ENCODE measurements around the gene PCDHGA1. TPM values are rescaled to one million over a fixed set of nuclear protein-coding genes. Genes with fewer than 3 reads are reported as not detected.

The PCDHGA1 gene
- polyA plus RNA-seq, 3 donors = 0.10 to 0.25 TPM; not detected in 1

DNA sequence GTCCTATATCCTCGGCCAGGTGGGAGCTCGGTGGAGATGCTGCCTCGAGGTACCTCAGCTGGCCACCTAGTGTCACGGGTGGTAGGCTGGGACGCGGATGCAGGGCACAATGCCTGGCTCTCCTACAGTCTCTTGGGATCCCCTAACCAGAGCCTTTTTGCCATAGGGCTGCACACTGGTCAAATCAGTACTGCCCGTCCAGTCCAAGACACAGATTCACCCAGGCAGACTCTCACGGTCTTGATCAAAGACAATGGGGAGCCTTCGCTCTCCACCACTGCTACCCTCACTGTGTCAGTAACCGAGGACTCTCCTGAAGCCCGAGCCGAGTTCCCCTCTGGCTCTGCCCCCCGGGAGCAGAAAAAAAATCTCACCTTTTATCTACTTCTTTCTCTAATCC lies 147.5 kb downstream of the PCDHGA1 start:
- no peak overlapping the region for H3K27ac ChIP-seq (ENCODE audit: low read depth, low read length)
- 42 to 57% (median 48%) methylated on average over 13 of the region's 13 CpGs for WGBS, 3 donors

- 17 to 45% (median 37%) methylated on average over 20 of the region's 20 CpGs for WGBS, 3 donors
These were observed 148.1 kb downstream of the PCDHGA1 start for GRCh38 chr5:141478321-141478945.

GRCh38 chr5:141479776-141480175 lies 149.5 kb downstream of the PCDHGA1 start:
- no peak overlapping the region for H3K27ac ChIP-seq (ENCODE audit: low read depth, low read length)

More at GRCh38 chr5:141478321-141478945, 148.1 kb downstream of the PCDHGA1 start:
- H3K27ac ChIP-seq (ENCODE audit: low read depth, low read length) = no peak overlapping the region

DNA sequence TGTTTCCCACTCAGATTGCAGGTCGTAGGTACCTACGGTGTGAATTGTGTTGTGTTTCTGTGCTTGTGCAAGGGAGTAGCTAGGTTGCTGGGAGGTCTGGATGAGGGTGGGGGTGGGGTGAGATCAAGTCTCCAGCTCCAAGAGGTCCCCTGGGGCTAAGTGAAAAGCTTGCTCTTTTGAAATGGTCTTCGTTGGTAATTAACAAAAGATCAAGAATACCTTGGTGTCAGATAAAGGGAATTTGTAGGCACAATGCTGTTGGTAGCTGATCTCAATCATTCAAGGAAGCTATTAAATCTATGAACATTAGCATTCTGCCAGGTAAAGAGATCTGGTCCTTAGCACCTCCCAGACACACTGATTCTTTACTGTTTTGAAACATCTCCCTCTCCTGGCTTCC lies 153.6 kb downstream of the PCDHGA1 start:
- H3K27ac ChIP-seq (ENCODE audit: low read depth, low read length) = no peak overlapping the region
- WGBS, 3 donors = 47 to 50% (median 48%) methylated on average over 3 of the region's 3 CpGs

- no peak overlapping the region for H3K27ac ChIP-seq (ENCODE audit: low read depth, low read length)
- WGBS, 3 donors = 27 to 29% (median 28%) methylated on average over 4 of the region's 4 CpGs
These were observed 154.0 kb downstream of the PCDHGA1 start for GRCh38 chr5:141484310-141484640.

GRCh38 chr5:141484641-141485311 lies 154.5 kb downstream of the PCDHGA1 start, which contains the start of gene PCDHGC4:
Gene PCDHGC4 (plus strand): TSS chr5:141485030. CDS start chr5:141485174, 144 bp downstream.
- no peak within 1 kb of the TSS for H3K27ac ChIP-seq (ENCODE audit: low read depth, low read length)
- 11 to 17% (median 15%) methylated on average over 38 to 39 of the region's 39 CpGs for WGBS, 3 donors

GRCh38 chr5:141485321-141486055 lies 155.2 kb downstream of the PCDHGA1 start:
- no peak overlapping the region for H3K27ac ChIP-seq (ENCODE audit: low read depth, low read length)
- WGBS, 3 donors = 51 to 61% (median 60%) methylated on average over 38 of the region's 38 CpGs

GRCh38 chr5:141486091-141486490 lies 155.8 kb downstream of the PCDHGA1 start:
- H3K27ac ChIP-seq (ENCODE audit: low read depth, low read length) = no peak overlapping the region
- 88 to 93% (median 91%) methylated on average over 9 of the region's 9 CpGs for WGBS, 3 donors

DNA sequence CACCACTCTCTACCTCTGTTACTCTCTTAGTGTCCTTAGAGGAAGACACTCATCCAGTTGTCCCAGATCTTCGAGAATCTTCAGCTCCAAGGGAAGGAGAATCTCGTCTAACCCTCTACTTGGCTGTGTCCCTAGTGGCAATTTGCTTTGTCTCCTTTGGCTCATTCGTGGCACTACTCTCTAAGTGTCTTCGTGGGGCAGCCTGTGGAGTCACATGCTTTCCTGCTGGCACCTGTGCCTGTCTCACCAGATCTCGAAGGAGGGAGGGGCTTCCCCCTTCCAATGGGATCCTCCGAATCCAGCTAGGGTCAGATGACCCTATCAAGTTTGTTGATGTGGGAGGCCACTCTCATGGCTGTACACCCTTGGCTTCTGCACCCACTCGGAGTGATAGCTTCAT lies 156.8 kb downstream of the PCDHGA1 start:
- H3K27ac ChIP-seq (ENCODE audit: low read depth, low read length) = no peak overlapping the region

DNA sequence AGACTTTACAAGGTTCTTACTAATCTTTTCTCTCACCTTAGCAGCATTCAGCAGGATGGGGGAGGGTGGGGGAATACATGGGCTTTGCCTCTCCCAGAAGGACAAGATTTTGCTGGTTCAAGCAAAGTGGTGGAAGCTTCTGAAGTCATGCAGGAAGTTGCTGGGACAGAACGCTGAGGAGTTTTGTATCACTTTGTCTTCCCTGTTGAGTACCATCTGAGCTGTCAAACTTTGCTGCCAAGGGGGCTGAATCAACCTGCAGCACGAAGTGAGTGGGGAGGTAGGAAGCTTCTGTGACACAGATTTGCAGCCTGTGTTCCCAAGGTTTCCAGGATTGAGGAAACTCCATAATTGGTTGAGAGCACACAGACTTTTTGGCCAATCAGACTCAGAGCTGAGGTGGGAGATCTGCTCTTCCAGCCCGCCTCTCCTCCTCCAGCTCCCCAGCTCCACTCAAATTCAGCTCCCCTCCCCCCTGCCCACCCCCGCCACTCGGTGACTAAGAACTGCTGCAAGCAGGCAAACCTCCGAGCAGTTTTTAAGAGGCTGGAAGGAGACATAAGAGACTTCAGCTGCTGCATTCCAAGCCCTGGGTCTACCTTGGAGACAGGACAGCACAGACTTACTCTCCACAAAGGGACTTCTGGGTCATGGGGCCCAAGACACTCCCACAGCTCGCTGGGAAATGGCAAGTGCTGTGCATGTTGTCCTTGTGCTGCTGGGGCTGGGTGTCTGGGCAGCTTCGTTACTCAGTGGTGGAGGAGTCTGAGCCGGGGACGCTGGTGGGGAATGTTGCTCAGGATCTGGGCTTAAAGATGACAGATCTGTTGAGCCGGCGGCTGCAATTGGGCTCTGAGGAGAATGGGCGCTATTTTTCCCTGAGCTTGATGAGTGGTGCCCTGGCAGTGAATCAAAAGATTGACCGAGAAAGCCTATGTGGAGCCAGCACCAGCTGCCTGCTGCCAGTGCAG lies 158.6 kb downstream of the PCDHGA1 start, which contains the start of gene PCDHGC5:
PCDHGC5 (plus strand) TSS at position 491 of the 971 bp plus-strand sequence; CDS start at position 651, 160 bp downstream.
- H3K27ac ChIP-seq (ENCODE audit: low read depth, low read length) = no peak within 1 kb of the TSS
- 65 to 76% (median 70%) methylated on average over 14 of the region's 14 CpGs for WGBS, 3 donors

More for the DNA sequence above, 156.8 kb downstream of the PCDHGA1 start:
- 87 to 88% (median 87%) methylated on average over 7 of the region's 7 CpGs for WGBS, 3 donors

- WGBS, 3 donors = 88 to 92% (median 91%) methylated on average over 10 of the region's 10 CpGs
- no peak overlapping the region for H3K27ac ChIP-seq (ENCODE audit: low read depth, low read length)
These were observed 159.5 kb downstream of the PCDHGA1 start for GRCh38 chr5:141489841-141490240.

DNA sequence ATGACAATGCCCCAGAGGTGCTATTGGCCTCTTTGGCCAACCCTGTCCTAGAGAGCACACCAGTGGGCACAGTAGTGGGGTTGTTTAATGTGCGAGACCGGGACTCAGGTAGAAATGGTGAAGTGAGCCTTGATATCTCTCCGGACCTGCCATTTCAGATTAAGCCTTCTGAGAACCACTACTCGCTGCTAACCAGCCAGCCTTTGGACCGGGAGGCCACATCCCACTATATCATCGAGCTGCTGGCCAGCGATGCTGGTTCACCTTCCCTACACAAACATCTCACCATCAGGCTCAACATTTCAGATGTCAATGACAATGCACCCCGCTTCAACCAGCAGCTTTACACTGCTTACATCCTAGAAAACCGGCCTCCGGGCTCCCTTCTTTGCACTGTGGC lies 160.0 kb downstream of the PCDHGA1 start:
- whole genome bisulfite sequencing, 3 donors = 95 to 98% (median 95%) methylated on average over 10 of the region's 10 CpGs
- H3K27ac ChIP-seq (ENCODE audit: low read depth, low read length) = no peak overlapping the region

DNA sequence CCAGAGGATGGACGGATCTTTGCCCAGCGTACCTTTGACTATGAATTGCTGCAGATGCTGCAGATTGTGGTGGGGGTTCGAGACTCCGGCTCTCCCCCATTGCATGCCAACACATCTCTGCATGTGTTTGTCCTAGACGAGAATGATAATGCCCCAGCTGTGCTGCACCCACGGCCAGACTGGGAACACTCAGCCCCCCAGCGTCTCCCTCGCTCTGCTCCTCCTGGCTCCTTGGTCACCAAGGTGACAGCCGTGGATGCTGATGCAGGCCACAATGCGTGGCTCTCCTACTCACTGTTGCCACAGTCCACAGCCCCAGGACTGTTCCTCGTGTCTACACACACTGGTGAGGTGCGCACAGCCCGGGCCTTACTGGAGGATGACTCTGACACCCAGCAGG lies 160.5 kb downstream of the PCDHGA1 start:
- WGBS, 3 donors = 81 to 90% (median 89%) methylated on average over 13 of the region's 13 CpGs
- no peak overlapping the region for H3K27ac ChIP-seq (ENCODE audit: low read depth, low read length)

DNA sequence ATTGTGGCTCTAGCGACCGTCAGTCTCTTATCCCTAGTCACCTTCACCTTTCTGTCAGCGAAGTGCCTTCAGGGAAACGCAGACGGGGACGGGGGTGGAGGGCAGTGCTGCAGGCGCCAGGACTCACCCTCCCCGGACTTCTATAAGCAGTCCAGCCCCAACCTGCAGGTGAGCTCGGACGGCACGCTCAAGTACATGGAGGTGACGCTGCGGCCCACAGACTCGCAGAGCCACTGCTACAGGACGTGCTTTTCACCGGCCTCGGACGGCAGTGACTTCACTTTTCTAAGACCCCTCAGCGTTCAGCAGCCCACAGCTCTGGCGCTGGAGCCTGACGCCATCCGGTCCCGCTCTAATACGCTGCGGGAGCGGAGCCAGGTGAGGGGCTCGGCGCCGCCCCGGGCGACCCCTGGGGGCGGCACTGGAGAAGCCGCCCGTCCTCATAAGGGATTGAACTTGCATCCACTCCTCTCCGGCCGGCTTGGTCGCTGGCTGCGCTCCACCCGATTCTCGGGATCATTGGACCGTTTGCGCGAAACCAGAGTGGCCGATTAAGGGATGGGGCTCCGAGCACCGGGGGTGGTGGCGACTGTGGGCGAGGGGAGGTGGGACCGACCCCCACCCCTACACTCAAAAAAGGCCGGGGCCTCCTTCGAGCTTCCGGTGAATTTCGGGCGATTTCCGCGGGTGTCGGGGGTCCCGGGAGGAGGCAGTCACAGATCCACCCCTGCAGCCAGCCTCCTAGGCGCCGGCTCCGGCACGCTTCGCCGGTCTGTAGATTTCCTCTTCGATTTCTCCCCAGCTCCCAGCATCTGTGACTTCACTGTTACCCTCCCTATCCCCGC lies 161.2 kb downstream of the PCDHGA1 start:
- 43 to 51% (median 49%) methylated on average over 66 of the region's 66 CpGs for WGBS, 3 donors
- H3K27ac ChIP-seq (ENCODE audit: low read depth, low read length) = no peak overlapping the region

DNA sequence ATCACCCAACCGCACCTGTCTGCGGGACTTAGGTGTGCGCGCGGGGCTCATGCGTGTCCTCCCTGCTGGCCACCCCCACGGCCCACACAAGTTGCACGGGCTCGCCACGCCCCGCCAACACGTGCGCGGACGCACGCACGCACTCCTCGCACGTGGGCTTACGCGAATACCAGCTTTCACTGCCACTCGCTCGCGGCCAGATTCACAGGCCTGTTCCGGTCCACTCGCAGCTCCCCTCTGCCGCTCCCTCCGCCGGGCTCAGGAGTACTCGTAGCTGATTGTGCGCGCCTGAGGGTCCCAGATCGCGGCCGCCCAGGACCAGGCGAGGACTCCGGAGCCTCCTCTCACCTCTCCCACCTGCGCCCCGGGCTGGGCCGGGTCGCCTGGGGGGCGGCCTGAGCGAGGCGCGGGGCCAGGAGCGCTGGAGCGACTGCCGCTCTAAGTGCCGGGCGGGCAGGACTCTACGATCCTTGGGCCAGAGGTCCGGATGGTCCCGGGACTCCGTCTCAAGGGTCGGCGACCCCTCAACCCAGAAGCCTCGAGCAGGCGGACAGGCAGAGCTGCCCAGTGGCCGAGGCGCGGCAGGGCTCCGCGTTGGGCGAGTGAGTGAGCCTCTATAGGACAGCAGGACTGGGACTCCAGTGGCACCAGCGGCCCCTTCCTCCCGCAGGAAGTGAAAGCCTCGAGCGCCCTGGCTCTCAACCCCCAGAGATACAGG lies 162.0 kb downstream of the PCDHGA1 start:
- H3K27ac ChIP-seq (ENCODE audit: low read depth, low read length) = no peak overlapping the region
- 50 to 63% (median 58%) methylated on average over 61 to 68 of the region's 68 CpGs for WGBS, 3 donors

GRCh38 chr5:141493500-141494422 lies 163.4 kb downstream of the PCDHGA1 start:
- H3K27ac ChIP-seq (ENCODE audit: low read depth, low read length) = no peak overlapping the region
- 66 to 85% (median 75%) methylated on average over 10 of the region's 10 CpGs for WGBS, 3 donors
